HG03175 (cell line): ENCODE results near the gene TTL.

Source experiments
- ATAC-seq: cut with Tn5 transposase; IDR thresholded peaks from one replicate; pipeline ENCODE4 v1.9.1; 2021; ENCODE audit warnings: mild to moderate bottlenecking, moderate library complexity; ENCODE audit not compliant: unreplicated experiment

TTL gene

GRCh38 chr2:112580084-112580483 is 98.1 kb downstream of the TTL start:
- no peak for ATAC-seq

GRCh38 chr2:112582314-112582746 is 100.4 kb downstream of the TTL start:
- no peak for ATAC-seq

GRCh38 chr2:112583497-112584133 is 101.7 kb downstream of the TTL start:
- no peak for ATAC-seq

GRCh38 chr2:112584134-112584890 is 102.4 kb downstream of the TTL start, which contains the start of gene CHCHD5:
CHCHD5 (plus strand) TSS chr2:112584609; CDS start chr2:112584648, 39 bp downstream.
- ATAC-seq: peak; percentile 91

- no peak for ATAC-seq
Measured at GRCh38 chr2:112584891-112585250, 102.9 kb downstream of the TTL start.

- no peak for ATAC-seq
Measured at GRCh38 chr2:112585400-112585799, 103.4 kb downstream of the TTL start.

- ATAC-seq: no peak
Measured at GRCh38 chr2:112585873-112586464, 104.0 kb downstream of the TTL start.

GRCh38 chr2:112588611-112589045 is 106.7 kb downstream of the TTL start:
- ATAC-seq: no peak
